ENCODE results near the gene E2F2.
A peak's percentile ranks its signal among the peaks of the same experiment; 100 is the strongest.

E2F2 gene

GRCh38 chr1:23530747-23531561 lies at the start of gene E2F2:
TSS of gene E2F2 (minus strand) at chr1:23531233. CDS start at chr1:23530793, 440 bp downstream.
- peak; percentile 94 for DNase-seq

DNA sequence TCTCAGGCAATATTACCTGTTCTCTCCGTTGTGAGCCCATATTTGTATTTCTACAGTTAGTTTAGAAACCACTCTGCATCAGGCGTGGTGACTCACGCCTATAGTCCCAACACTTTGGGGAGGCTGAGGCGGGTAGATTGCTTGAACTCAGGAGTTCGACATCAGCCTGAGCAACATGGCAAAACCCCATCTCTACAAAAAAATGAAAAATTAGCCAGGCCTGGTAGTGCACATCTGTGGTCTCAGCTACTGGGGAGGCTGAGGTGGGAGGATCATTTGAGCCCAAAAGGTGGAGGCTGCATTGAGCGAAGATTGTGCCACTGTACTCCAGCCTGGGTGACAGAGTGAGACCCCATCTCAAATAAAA lies 47.9 kb upstream of the E2F2 start:
- no peak for DNase-seq

GRCh38 chr1:23578311-23578996 lies 47.4 kb upstream of the E2F2 start:
- no peak for DNase-seq

- no peak for DNase-seq
Measured at GRCh38 chr1:23577056-23578004, 46.3 kb upstream of the E2F2 start.

DNA sequence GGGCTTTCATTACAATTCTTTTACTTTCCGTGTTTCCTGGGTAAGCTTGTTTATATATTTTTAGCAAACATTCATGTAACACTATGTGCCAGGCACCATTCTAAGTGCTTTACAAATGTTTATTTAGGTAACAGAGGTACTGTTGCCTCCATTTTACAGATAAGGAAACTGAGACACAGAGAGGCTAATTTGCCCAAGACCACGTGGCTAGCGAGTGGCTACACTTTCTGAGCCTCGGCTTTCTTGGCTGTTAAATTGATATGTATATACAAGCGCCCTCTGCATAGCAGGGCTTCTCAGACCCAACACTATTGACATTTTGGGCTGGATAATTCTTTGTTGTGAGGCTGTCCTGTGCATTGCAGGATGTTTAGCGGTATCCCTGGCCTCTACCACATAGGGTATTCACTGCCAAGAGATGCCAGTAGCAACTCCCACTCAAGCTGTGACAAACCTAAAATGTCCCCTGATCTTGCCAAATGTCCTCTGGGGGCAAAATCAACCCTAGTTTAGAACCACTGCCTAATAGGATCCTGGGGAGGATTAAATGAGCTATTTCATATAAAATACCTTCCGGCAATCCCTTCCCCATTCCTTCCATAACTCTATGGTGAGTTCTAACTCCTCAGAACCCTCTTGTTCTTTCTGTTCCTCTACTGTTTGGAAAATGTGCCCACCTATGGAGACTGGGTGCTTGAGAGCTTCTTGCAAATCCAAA lies 45.5 kb upstream of the E2F2 start:
- DNase-seq, result no peak

DNA sequence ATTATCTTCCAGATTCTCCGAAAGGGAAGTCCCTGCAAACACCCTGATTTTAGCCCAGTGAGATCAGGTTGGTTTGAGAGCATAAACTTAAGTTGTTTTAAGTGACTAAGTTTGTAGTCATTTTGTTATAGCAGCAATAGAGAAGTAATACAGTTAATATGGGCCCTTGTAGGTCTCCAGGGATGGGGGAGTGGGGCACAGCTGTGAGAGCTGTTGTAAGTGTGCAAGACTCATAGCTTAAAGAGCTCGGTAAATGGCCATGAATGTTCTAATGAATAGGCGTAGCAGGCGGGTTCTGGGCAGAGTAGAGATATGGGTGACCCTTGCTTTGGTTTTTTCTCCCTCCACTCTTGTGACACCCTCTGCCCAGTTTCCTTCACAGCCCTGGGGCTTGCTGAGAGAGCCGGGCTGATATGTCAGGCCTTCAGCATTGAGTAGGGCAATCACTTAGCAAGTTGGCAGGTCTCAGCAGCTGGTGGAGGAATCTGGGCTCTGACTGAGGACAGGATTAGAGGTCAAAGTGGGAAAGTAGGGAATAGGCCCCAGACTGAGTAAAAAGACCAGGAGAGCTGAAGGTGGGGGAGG lies 44.3 kb upstream of the E2F2 start:
- DNase-seq, result no peak

DNA sequence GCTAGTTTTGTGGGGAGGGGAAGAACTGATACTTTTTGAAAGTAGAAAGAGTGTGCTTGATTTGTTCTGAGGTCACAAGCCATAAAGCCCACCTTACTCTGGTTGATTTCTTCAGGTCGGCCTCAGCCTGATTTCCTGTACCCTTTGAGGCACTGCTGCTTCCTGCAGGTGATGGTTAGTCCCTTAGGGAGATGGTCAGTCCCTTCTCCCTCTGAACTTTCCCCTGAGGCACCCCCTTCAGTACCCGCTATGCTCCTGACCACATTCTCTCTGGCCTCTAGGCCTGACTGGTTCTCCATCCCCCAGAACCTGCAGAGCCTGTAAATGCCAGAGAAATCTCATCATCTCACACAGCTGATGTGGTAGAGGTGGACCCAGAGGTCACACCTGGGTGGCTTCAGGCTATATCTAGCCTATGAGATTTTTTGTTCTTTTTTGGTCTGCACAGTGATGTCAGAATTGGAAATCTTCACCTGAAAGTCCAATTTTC lies 43.3 kb upstream of the E2F2 start:
- DNase-seq, result no peak

DNA sequence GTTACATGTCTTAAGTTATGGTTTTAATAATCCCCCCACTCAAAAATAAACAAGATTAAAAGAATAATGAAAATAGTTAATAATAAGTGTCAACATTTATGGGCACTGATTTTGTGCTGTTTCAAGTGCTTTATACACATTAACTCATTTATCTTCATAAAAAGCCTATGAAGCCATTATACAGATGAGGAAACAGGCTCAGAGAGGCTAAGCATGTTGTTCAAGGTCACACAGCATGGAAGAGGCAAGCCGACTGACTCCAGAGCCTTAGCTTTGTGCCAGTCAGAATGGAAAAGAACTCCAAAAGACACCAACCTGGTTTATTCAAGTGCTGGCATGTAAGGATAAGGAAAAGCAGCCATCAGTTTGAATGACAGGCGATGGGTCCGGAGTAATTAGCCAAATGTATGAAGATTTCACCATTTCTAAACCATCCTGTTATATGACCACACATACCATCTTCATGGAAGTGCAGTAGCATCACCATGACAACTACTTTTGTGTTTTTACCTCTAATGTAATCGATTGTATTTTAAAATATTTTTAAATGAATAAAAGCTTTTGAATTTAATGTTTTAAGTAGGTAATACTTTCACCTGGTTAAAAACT lies 42.6 kb upstream of the E2F2 start:
- DNase-seq, result no peak

DNA sequence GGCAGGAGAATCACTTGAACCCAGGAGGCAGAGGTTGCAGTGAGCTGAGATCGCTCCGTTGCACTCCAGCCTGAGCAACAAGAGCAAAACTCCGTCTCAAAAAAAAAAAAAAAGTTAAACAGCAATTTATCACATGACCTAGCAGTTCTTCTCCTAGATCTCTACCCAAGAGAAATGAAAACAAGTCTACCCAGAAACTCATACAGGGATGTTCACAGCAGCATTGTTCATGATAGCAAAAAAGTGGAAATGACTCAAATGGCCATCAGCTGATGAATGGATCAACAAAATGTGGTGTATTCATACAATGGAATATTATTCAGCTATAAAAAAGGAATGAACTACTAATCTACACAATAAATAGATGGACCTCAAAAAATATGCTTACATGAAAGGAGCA lies 40.4 kb upstream of the E2F2 start:
- no peak for DNase-seq

GRCh38 chr1:23570001-23570691 lies 39.1 kb upstream of the E2F2 start:
- DNase-seq, result no peak

GRCh38 chr1:23568608-23569383 lies 37.8 kb upstream of the E2F2 start:
- DNase-seq, result no peak

DNA sequence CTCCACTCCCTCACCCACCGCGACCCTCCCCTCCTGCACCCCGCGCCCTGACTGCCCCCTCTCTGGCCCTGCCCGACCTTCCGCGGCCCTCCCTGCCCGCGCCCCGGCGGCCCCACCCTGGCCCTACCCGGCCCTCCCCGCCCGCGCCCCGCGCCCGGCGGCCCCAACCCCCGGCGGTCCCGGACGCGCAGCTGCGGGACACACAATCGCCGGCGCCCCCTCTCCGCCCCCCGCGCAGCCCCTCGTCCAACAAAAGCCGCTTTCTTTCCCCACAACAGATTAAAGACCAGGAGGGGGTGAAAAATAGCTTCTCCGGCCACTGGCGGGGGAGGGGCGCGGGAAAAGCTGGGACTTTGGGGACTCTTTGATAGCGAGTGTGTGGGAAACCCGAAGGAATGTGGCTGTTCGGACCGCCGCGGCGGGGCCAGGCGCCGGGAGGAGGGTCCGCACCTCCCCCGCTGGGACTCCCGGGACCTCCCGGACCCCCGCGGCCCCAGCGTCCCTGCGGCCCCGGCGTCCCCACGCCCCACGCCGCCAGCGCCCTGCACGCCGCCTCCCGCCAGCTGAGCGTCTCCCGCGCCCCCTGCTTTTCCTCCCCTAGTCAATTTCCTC lies 37.1 kb upstream of the E2F2 start:
- DNase-seq, result no peak

DNA sequence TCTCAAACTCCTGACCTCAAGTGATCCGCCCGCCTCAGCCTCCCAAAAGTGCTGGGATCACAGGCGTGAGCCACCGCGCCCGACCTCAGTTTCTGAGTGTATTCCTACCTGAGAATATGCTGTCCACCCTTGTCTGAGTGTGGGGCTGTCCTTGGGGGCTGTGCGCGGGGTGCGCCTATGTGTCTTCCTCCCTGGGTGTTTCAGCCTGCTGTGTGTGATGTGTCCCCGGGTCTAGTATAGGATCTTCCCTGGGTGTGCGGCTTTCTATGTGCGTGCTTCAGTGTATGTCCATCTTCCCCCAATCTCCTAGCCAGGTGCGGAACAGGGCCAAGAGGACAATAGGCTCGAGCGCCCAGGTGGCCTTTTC lies 36.6 kb upstream of the E2F2 start:
- DNase-seq, result no peak

DNA sequence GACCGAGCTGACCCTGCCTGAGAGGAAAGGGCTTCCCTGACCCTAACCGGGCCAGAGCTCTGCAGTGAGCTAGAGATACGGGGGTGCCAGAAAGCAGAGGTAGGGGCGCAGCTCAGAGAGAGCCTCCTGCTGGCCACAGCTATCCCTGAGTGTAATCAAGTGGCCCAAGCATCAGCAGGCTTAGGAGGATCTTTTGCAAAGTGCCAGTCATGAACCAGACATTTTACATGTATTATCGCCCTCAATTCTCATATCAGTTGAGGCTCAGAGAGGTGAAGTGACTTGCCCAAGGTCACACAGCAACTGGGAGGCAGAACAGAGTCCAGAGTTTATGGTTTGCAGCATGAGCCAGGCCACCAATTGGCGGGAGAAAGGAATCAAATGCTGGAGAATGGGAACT lies 35.3 kb upstream of the E2F2 start:
- DNase-seq, result no peak

DNA sequence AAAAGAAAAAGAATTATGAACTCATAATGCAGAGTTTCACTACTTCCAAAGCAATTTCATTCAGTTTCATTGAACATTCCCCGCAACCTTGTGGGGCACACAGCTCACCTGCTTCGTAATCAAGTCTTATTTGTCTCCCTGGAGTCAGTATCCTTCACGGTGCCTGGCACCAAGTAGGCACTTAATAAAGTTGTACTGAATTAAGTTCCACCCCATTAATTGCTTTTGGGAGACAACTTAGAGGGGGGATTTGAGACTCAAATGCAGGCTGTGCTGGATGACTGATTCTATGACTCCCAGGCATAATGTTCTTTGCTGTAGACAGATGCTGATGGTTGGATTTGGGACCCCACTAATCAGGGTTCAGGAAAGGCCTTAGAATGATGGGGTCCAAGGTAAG lies 34.7 kb upstream of the E2F2 start:
- no peak for DNase-seq

GRCh38 chr1:23564529-23565122 lies 33.6 kb upstream of the E2F2 start:
- no peak for DNase-seq

DNA sequence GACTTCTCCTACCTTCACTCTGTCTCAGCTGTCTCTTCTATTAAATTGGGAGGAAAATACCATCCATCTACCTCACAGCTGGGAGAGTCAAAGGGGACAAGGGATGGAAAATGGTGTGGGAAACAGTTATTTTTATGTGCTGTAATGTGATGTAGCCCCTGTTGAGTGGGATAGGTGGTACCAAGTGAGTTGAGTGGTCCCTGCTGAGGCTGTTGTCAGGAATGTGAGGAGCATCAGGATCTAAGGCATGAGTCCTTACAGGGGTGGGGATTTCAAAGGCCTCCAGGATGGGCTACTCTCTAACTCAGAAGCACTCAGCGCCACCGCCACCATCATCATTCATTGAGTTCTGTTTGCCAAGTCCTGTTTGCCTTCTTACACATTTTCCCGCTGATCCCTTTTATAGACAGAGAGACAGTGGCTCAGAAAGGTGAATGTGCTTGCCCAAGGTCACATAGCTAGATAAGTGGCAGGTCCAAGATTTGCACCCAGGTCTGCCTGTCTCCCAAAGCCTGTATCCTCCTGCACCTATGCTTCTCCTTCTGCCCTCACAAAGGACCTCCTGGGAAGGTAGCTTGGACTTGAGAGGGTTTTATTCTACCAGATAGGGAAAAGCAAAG lies 32.8 kb upstream of the E2F2 start:
- DNase-seq, result no peak

- no peak for DNase-seq
Measured at GRCh38 chr1:23563003-23563402, 32.0 kb upstream of the E2F2 start.
